Measurements from ENCODE around the gene ATP13A1. TPM values are rescaled to one million over a fixed set of nuclear protein-coding genes. Genes with fewer than 3 reads are reported as not detected.

Gene ATP13A1
- total and polyA plus RNA-seq, 4 donors, result 13.9 to 105 (median 47.7) TPM

GRCh38 chr19:19657397-19657783 lies 6.1 kb downstream of the ATP13A1 start:
- intact Hi-C loops (cut with DNase I), result no loop called here
- ATAC-seq (ENCODE audit: low FRiP score) (no peak), DNase-seq (no peak)
- Histone ChIP-seq H3K36me3 (ENCODE audit: control insufficient read depth in 1 of 2, insufficient read depth in 2 of 2, low read length in 1 of 2) (peaks cover 5 to 21% of the 10 kb centered on the region in 2 donors), H3K27ac (ENCODE audit: low read depth in 1 of 2, low read length in 2 of 2) (no peak overlapping the region), H3K9me3 (ENCODE audit: control insufficient read depth, low read length) (no peaks in the 10 kb centered on the region), H3K27me3 (ENCODE audit: control insufficient read depth in 1 of 2, insufficient read depth in 2 of 2, low read length in 1 of 2) (no peaks in the 10 kb centered on the region), H3K4me1 (ENCODE audit: control insufficient read depth in 1 of 2, insufficient read depth in 2 of 2, low read length in 2 of 2) (no peaks in the 10 kb centered on the region), H3K4me3 (ENCODE audit: low read length in 2 of 2) (no peak overlapping the region)
- 71 to 72% methylated on average over 10 of the region's 10 CpGs for WGBS, 2 donors

- WGBS, 2 donors, result 95% methylated on average over 33 of the region's 33 CpGs
- peaks cover 5 to 21% of the 10 kb centered on the region in 2 donors for H3K36me3 ChIP-seq (ENCODE audit: control insufficient read depth in 1 of 2, insufficient read depth in 2 of 2, low read length in 1 of 2)
- intact Hi-C loops (cut with DNase I), result no loop called here
- no peaks in the 10 kb centered on the region for H3K9me3 ChIP-seq (ENCODE audit: control insufficient read depth, low read length)
- DNase-seq (no peak), ATAC-seq (ENCODE audit: low FRiP score) (no peak)
- no peaks in the 10 kb centered on the region for H3K4me1 ChIP-seq (ENCODE audit: control insufficient read depth in 1 of 2, insufficient read depth in 2 of 2, low read length in 2 of 2)
- no peaks in the 10 kb centered on the region for H3K27me3 ChIP-seq (ENCODE audit: control insufficient read depth in 1 of 2, insufficient read depth in 2 of 2, low read length in 1 of 2)
- H3K4me3 ChIP-seq (ENCODE audit: low read length in 2 of 2), result no peak overlapping the region
- H3K27ac ChIP-seq (ENCODE audit: low read depth in 1 of 2, low read length in 2 of 2), result no peak overlapping the region
Measured at GRCh38 chr19:19656451-19657396, 6.8 kb downstream of the ATP13A1 start.

GRCh38 chr19:19655641-19656343 lies 7.7 kb downstream of the ATP13A1 start:
- Histone ChIP-seq H3K4me1 (ENCODE audit: control insufficient read depth in 1 of 2, insufficient read depth in 2 of 2, low read length in 2 of 2) (no peaks in the 10 kb centered on the region), H3K27ac (ENCODE audit: low read depth in 1 of 2, low read length in 2 of 2) (no peak overlapping the region), H3K36me3 (ENCODE audit: control insufficient read depth in 1 of 2, insufficient read depth in 2 of 2, low read length in 1 of 2) (peaks cover 5 to 25% of the 10 kb centered on the region in 2 donors), H3K27me3 (ENCODE audit: control insufficient read depth in 1 of 2, insufficient read depth in 2 of 2, low read length in 1 of 2) (no peaks in the 10 kb centered on the region), H3K9me3 (ENCODE audit: control insufficient read depth, low read length) (no peaks in the 10 kb centered on the region), H3K4me3 (ENCODE audit: low read length in 2 of 2) (no peak overlapping the region)
- WGBS, 2 donors, result 89 to 92% methylated on average over 27 of the region's 27 CpGs
- intact Hi-C loops (cut with DNase I), result no loop called here
- peak in 1 of 2 donors; percentile 42 for DNase-seq
- no peak for ATAC-seq (ENCODE audit: low FRiP score)

- peak in 1 of 2 donors; percentile 47 for DNase-seq
- H3K4me3 ChIP-seq (ENCODE audit: low read length in 2 of 2), result no peak overlapping the region
- no peaks in the 10 kb centered on the region for H3K9me3 ChIP-seq (ENCODE audit: control insufficient read depth, low read length)
- no peaks in the 10 kb centered on the region for H3K4me1 ChIP-seq (ENCODE audit: control insufficient read depth in 1 of 2, insufficient read depth in 2 of 2, low read length in 2 of 2)
- no peaks in the 10 kb centered on the region for H3K27me3 ChIP-seq (ENCODE audit: control insufficient read depth in 1 of 2, insufficient read depth in 2 of 2, low read length in 1 of 2)
- no peak for ATAC-seq (ENCODE audit: low FRiP score)
- intact Hi-C loops (cut with DNase I), result no loop called here
- WGBS, 2 donors, result 94 to 98% methylated on average over 22 of the region's 22 CpGs
- no peak overlapping the region for H3K27ac ChIP-seq (ENCODE audit: low read depth in 1 of 2, low read length in 2 of 2)
- peaks cover 5 to 25% of the 10 kb centered on the region in 2 donors for H3K36me3 ChIP-seq (ENCODE audit: control insufficient read depth in 1 of 2, insufficient read depth in 2 of 2, low read length in 1 of 2)
Measured at GRCh38 chr19:19655051-19655594, 8.4 kb downstream of the ATP13A1 start.

GRCh38 chr19:19654441-19654840 lies 9.0 kb downstream of the ATP13A1 start:
- H3K27ac ChIP-seq (ENCODE audit: low read depth in 1 of 2, low read length in 2 of 2), result no peak overlapping the region
- H3K36me3 ChIP-seq (ENCODE audit: control insufficient read depth in 1 of 2, insufficient read depth in 2 of 2, low read length in 1 of 2), result peaks cover 5 to 29% of the 10 kb centered on the region in 2 donors
- ATAC-seq (ENCODE audit: low FRiP score), result no peak
- H3K4me3 ChIP-seq (ENCODE audit: low read length in 2 of 2), result no peak overlapping the region
- no peaks in the 10 kb centered on the region for H3K4me1 ChIP-seq (ENCODE audit: control insufficient read depth in 1 of 2, insufficient read depth in 2 of 2, low read length in 2 of 2)
- WGBS, 2 donors, result 90 to 93% methylated on average over 15 of the region's 15 CpGs
- intact Hi-C loops (cut with DNase I), result no loop called here
- peak in 1 of 2 donors; percentile 38 for DNase-seq
- H3K9me3 ChIP-seq (ENCODE audit: control insufficient read depth, low read length), result no peaks in the 10 kb centered on the region
- H3K27me3 ChIP-seq (ENCODE audit: control insufficient read depth in 1 of 2, insufficient read depth in 2 of 2, low read length in 1 of 2), result no peaks in the 10 kb centered on the region

- Histone ChIP-seq H3K27ac (ENCODE audit: low read depth in 1 of 2, low read length in 2 of 2) (no peak overlapping the region), H3K9me3 (ENCODE audit: control insufficient read depth, low read length) (no peaks in the 10 kb centered on the region), H3K4me3 (ENCODE audit: low read length in 2 of 2) (no peak overlapping the region), H3K27me3 (ENCODE audit: control insufficient read depth in 1 of 2, insufficient read depth in 2 of 2, low read length in 1 of 2) (no peaks in the 10 kb centered on the region), H3K4me1 (ENCODE audit: control insufficient read depth in 1 of 2, insufficient read depth in 2 of 2, low read length in 2 of 2) (no peaks in the 10 kb centered on the region), H3K36me3 (ENCODE audit: control insufficient read depth in 1 of 2, insufficient read depth in 2 of 2, low read length in 1 of 2) (peaks cover 5 to 34% of the 10 kb centered on the region in 2 donors)
- ATAC-seq (ENCODE audit: low FRiP score), result no peak
- intact Hi-C loops (cut with DNase I), result no loop called here
- no peak for DNase-seq
- WGBS, 2 donors, result 92 to 95% methylated on average over 20 to 23 of the region's 23 CpGs
Measured at GRCh38 chr19:19653597-19654147, 9.8 kb downstream of the ATP13A1 start.

GRCh38 chr19:19652482-19653295 lies 10.8 kb downstream of the ATP13A1 start:
- H3K36me3 ChIP-seq (ENCODE audit: control insufficient read depth in 1 of 2, insufficient read depth in 2 of 2, low read length in 1 of 2), result peaks cover 2 to 34% of the 10 kb centered on the region in 2 donors
- H3K4me1 ChIP-seq (ENCODE audit: control insufficient read depth in 1 of 2, insufficient read depth in 2 of 2, low read length in 2 of 2), result no peaks in the 10 kb centered on the region
- H3K27me3 ChIP-seq (ENCODE audit: control insufficient read depth in 1 of 2, insufficient read depth in 2 of 2, low read length in 1 of 2), result no peaks in the 10 kb centered on the region
- WGBS, 2 donors, result 89 to 91% methylated on average over 24 of the region's 24 CpGs
- ATAC-seq (ENCODE audit: low FRiP score) (no peak), DNase-seq (no peak)
- no peak overlapping the region for H3K27ac ChIP-seq (ENCODE audit: low read depth in 1 of 2, low read length in 2 of 2)
- no peaks in the 10 kb centered on the region for H3K9me3 ChIP-seq (ENCODE audit: control insufficient read depth, low read length)
- intact Hi-C loops (cut with DNase I), result no loop called here
- H3K4me3 ChIP-seq (ENCODE audit: low read length in 2 of 2), result no peak overlapping the region

GRCh38 chr19:19651076-19651475 lies 12.4 kb downstream of the ATP13A1 start:
- no peak overlapping the region for H3K27ac ChIP-seq (ENCODE audit: low read depth in 1 of 2, low read length in 2 of 2)
- no peaks in the 10 kb centered on the region for H3K27me3 ChIP-seq (ENCODE audit: control insufficient read depth in 1 of 2, insufficient read depth in 2 of 2, low read length in 1 of 2)

More at GRCh38 chr19:19651076-19651475, 12.4 kb downstream of the ATP13A1 start:
- peaks cover 0 to 32% of the 10 kb centered on the region in 2 donors for H3K36me3 ChIP-seq (ENCODE audit: control insufficient read depth in 1 of 2, insufficient read depth in 2 of 2, low read length in 1 of 2)
- DNase-seq, result no peak
- ATAC-seq (ENCODE audit: low FRiP score), result no peak
- H3K4me3 ChIP-seq (ENCODE audit: low read length in 2 of 2), result no peak overlapping the region
- no peaks in the 10 kb centered on the region for H3K4me1 ChIP-seq (ENCODE audit: control insufficient read depth in 1 of 2, insufficient read depth in 2 of 2, low read length in 2 of 2)
- 47% methylated on average over 13 of the region's 13 CpGs for WGBS, 2 donors
- H3K9me3 ChIP-seq (ENCODE audit: control insufficient read depth, low read length), result no peaks in the 10 kb centered on the region
- intact Hi-C loops (cut with DNase I), result no loop called here
